Inflammatory macrophage treated with lipopolysaccharide for 4 hours (primary cell): Measurements from ENCODE around the gene OBP2B.
"Not testable (repeated sequence)": the region's sequence is repeated elsewhere in the genome, so short reads cannot be mapped to it uniquely, and the experiment has no call there.

Experiments used
- DNase-seq: peaks from one replicate; pipeline ENCODE4 v3.0.0-alpha.2; 2020

The OBP2B gene, protein sequence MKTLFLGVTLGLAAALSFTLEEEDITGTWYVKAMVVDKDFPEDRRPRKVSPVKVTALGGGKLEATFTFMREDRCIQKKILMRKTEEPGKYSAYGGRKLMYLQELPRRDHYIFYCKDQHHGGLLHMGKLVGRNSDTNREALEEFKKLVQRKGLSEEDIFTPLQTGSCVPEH

DNA sequence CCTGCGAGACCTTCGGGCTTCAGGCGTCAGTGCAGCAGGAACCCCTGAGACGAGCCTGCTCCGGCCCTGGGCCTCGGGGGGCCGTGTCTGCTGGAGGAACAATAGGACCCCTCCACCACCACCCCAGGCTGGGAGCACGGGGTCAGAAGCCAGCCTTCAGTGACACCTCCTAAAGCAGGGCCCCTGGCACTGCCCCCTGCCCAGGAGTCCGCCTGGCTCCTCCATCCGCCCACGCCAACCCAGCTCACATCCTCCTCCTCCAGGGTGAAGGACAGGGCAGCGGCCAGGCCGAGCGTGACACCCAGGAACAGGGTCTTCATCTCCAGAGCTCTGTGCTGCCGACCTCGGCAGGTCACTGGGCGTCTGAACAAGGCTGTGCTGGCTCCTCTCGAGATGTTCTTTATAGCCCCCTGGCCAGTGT is at the start of gene OBP2B:
Gene OBP2B, minus strand, starts transcription at position 371 of the 421 bp plus-strand sequence. Its CDS starts 51 bp downstream, at position 320.
- DNase-seq: not testable (repeated sequence)

DNA sequence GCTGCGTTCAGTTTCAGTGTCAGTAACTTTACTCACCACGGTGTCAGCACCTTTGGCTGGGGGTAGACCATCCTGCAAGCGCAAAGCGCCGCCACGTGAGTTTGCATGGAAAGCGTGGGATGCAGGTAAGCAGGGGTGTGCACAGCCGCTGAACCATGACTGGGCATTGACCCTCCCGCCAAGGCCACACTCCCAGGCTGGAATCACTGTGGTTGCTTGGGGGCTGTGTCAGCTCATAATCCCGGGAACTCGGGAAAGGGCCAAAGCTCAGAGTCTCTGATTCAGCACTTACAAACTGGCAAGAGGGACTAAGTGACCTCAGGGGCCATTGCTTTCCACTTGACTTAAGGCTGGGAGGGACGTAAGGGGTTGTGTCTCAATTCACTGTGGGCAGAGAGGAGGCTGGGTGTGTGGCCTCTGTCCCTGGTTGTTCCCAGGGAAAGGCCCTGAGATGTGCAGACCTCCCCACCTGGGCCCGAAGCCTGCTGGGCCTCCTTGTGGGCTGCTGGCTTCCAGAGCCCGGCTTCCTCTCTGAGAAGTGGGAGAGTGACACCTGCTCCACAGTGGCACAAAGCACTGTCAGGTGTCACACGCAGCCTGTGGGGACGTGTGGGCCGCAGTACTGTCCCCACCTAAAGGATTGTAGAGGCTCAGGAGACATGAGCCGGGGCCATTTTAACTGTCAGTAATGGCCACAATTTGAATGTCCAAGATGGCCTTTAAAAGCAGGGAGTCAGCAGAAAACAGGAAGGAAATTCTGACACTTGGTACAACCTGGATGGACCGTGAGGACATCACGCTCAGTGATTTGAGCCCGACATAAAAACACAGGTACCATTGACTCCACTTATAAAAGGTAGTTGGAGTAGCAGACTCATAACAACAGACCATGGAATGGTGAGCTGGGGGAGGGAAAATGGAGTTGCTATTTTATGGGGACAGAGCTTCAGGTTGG is 49.3 kb upstream of the OBP2B start:
- DNase-seq: no peak

DNA sequence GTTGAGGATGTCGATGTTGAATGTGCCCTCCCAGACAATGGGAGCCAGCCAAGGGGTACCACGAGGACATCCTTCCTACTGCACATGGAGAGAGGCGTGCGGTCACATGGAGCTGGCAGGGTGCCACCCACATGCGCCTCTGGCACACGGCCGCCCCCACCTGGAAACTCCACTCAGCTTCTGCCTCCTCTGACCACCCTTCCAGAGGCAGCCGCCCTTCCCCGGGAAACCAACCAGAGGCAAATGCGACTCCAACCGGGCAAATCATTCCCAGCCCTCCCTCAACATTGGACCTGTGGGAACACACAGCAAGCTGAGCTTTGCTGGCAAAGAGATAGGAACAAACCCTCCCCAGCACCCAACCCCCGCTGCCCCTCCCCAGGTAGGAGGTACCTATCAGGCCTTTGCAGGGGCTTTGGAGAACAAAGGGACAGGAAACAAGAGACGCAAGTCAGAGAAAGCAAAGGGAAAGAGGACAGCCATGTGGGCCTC is 48.5 kb upstream of the OBP2B start:
- no peak for DNase-seq

DNA sequence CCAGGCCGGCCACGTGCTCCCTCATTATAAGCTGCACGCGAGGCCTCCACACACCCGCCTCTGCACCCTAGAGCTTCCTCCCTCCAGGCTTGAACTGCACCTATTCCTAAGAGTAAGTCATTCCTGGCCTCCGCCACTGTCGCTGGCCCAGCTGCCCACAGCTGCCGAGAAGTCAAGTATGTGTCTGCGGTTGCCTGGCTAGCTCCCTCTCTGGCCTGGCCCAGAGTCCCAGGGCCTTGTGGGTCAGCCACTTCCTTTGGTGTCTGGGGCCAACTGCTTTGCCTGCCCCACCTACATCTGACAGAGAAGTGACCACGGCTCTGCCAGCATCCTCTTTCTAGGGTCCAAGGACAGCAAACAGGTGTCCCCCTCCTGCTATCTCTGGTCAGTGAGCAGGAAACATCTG is 47.6 kb upstream of the OBP2B start:
- no peak for DNase-seq

DNA sequence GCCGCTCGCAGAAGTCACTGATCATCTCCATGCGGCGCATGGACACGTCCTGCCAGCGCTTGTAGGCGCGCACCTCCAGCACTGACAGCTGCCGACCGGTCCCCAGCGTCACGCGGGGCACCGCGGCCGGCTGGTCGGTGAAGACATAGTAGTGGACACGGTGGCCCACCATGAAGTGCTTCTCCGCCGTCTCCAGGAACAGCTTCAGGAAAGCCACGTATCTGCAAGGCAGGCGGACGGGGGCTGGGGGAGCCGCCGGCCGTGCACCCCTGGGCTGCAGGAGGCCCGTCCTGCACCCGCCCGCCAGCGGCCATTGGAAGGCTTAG is 47.0 kb upstream of the OBP2B start:
- no peak for DNase-seq

DNA sequence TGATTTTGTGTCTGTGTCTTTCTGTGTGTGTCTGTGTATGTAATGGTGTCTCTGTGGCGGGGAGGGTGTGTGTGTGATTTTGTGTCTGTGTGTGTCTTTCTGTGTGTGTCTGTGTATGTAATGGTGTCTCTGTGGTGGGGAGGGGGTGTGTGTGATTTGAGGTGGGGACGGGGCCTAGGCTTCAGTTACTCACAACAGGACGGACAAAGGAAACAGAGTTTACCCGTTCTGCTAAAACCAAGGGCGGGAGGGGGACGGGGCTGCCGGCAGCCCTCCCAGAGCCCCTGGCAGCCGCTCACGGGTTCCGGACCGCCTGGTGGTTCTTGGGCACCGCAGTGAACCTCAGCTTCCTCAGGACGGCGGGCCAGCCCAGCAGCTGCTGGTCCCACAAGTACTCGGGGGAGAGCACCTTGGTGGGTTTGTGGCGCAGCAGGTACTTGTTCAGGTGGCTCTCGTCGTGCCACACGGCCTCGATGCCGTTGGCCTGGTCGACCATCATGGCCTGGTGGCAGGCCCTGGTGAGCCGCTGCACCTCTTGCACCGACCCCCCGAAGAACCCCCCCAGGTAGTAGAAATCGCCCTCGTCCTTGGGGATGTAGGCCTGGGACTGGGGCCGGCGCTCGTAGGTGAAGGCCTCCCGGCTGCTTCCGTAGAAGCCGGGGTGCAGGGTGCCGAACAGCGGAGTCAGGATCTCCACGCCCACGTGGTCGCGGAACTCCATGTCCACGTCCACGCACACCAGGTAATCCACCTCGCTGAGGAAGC is 46.5 kb upstream of the OBP2B start:
- DNase-seq: no peak

DNA sequence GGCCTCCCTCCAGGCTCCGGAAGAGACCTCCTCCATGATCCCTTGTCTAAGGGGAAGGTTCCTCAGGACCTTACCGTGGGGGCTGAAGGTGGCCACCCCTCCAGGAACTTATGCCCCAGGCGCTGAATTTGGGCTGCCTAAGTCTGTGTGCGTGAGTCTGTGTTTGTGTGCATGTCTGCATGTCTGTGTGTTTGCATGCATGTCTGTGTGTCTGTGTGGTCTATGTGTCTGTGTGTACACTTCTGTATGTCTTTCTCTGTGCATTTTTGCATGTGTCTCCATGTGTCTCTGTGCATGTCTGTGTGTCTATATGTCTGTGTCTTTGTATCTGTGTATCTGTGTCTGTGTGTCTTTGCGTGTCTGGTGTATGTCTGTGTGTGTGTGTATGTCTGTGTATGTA is 45.4 kb upstream of the OBP2B start:
- no peak for DNase-seq

DNA sequence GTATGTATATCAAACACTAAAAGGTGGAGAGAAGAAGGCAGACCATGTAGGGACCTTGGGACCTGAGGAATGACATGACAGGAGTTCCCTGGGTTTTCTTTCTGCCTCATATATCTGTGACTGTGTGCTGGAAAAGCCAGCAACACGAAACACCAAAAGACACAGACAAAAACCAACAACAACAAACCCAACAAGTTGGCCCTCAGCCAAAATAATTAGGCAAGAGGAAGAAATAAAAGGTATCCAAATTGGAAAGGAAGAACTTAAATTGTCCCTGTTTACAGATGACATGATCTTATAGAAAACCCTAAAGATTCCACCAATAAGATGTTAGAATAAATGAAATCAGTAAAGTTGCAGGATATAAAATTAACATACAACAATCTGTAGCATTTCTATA is 44.2 kb upstream of the OBP2B start:
- DNase-seq: no peak

DNA sequence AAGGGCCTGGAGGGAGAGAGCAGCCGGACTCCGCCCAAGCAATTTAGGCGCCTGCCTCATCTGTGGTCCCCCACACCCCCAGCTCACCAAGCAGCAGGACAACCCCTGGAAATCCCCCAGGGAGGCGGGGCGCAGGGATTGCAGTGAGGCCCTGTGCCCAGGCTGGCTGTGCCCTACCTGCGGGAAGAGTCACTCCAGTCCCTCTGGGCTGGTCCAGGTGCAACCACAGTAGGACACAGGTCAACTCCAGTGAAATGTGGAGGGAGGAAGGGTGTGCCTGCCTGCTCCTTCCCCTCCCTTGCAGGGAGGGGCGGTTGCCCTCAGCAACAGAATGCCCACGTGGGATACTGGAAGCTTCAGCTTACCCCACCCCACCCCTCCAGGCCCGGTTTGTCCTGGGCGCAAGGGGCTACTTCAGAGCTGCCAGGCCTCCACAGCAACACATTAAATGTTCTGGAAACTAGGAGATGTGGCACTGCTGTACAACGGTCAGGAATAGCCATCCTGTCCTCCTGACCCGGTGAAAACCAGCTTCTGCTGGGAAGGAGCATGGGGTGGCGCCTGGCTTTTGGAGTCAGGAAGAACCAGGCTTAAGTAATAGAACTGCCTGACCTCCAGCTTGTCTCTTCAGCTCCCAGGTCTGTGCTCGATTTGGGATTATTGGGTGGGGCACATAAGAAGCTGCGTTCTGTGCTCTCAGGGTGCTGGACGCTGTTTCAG is 43.4 kb upstream of the OBP2B start:
- DNase-seq: no peak

DNA sequence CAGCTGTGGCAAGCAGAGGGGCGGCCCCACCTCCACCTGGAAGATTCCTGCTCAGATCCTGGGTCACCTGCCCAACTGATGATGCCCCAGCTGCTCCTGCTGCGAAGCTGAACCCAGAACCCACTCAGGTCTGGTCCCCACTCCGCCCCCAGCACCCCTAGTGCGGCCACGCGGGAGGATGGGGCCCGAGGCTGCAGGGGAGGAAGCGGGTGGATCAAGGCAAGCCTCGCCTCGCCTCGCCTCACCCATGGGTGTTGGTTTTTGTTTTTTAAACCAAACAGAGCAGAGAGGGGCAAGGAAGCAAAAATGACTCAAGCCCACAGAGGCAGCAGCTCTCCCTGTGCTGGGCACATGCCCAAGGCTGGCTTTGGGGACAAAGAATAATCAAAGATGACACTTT is 42.7 kb upstream of the OBP2B start:
- no peak for DNase-seq

DNA sequence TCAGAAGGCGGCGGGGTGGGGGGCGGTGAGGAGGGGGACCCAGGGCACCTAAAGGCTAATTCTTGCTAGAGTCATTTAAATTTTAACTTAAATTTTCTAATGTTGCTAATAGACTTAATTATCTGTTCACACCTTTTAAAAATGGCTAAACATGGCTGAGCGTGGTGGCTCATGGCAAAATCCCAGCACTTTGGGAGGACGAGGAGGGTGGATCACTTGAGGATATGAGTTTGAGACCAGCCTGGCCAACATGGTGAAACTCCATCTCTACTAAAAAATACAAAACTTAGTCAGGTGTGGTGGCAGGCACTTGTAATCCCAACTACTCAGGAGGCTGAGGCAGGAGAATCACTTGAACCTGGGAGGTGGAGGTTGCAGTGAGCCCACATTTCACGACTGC is 42.2 kb upstream of the OBP2B start:
- DNase-seq: not testable (repeated sequence)

DNA sequence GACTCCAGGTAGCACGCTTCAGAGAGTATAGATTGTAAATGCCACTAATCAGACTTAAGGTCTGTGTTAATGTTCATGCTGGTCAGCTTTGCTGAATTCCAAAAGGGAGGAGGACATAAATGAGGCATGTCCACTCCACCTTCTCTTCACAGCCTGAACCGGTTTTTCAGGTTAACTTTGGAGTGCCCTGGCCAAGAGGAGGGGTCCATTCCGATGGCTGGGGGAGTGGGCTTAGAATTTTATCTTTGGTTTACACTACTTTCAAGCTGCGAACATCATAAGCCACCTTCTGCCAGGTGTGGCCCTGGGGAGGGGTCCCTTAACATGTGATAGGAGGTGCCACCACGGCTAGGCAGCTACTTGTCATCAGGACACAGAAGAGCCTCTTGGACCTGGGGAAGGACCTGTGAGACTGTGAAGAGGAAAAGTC is 41.7 kb upstream of the OBP2B start:
- no peak for DNase-seq

DNA sequence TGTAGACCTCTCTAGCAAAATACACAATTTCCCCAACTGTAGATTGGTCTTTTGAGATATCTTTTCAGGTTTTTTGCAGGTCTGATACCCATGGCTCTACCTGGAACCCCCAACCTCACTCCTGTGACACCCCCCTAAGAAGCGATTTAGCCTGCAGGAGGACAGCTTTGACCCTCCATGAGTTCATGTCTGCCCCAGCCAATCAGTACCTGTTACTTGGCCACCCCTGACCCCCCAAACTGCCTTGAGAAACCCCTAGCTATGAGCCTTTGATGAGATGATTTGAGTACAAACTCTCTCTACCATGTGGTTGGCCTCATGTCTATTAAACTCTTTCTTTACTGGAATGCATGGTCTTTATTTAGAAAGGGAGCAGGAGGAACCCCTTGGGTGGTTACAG is 40.3 kb upstream of the OBP2B start:
- DNase-seq: no peak

DNA sequence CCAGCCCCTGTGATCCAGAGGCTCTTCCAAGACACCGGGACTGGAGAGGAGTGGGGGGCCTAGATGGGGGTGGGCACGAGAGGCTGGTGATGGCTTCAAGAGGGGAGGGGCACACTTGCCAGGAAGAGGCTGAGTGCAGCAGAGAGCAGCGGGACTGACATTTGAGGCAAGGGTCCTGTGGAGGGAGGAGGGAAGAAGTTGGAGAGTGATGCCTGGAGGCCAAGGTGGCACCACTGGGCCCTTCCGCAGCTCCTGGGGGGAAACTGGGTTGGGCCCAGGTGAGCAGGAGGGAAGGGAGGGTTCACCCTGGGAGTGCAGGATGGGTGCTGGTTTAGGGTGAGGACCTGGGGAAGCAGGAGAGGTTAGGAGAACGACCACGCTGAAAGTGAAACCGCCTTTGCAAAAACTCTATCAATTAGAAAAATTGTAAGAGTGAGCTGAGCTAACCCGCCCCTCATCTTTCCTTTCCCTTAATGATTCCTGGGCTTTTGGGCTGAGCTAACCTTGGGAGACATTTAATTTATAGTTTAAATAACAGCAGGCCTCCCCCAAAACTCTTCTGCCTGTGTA is 39.8 kb upstream of the OBP2B start:
- DNase-seq: no peak

DNA sequence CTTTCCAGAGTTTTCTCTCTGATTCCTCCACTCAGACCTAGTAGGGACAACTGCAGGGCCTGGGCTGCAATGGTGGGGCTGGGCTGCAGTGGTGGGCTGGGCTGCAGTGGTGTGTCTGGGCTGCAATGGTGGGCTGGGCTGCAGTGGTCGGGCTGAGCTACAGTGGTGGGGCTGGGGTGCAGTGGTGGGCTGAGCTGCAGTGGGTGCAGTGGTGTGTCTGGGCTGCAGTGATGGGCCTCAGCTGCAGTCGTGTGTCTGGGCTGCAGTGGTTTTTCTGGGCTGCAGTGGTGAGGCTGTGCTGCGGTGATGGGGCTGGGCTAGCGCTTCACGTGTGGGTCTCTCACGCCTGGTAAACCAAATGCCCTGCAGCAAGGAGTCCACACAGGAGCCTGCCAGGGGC is 38.6 kb upstream of the OBP2B start:
- no peak for DNase-seq

DNA sequence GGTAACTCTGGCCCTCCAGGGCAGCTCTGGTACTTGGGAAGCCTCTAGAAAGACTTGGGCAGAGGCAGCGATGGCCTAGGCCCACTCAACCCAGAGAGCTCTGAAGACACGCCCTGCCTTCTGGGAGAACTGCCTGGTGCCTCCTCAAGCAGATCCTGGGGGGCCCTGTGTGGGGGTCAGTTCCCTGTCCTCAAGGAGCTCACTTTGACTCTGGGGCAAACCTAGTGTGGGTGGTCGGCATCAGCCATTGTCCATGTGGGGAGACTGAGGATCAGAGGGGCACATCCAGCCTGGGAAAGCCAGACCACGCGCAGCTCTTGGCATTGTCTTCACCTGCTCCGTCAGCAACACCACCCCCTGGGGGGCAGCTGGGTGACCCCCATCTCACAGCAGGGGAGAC is 37.9 kb upstream of the OBP2B start:
- DNase-seq: no peak

DNA sequence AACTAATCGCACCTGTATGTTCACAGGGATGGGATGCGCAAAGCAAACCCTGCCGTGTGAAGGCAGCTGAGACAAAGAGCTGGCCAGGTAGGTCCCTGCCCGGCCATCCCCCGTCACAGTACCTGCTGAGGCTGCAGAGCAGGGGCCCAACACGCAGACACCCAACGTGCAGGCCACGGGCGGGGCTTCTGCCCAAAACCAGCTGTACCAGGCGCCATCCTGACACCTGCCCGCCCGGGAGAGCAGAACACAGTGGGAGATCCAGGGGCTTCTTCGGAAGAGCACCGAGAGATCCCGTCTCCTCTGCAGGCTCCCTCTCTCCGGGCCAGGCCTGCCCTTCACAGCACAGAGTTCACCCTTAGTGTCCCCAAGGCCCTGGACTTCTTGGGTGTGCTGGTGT is 37.5 kb upstream of the OBP2B start:
- no peak for DNase-seq

DNA sequence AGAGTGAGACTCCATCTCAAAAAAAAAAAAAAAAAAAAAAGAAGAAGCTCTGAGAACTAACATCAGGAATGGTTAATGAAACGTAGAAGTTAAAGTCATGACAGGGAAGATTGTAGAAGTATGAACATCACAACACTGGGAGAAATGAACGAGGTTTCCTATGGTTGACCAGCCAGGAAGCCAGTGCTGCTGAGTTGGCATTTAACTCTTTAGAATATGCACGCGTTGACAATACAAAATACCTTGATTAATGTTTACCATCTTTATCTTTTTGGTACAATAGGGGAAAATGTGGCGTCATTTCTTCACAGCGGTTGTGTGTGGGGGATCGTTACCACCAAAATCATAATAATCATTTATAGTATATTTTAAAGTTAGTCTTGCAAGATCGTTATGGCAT is 33.9 kb upstream of the OBP2B start:
- DNase-seq: no peak

DNA sequence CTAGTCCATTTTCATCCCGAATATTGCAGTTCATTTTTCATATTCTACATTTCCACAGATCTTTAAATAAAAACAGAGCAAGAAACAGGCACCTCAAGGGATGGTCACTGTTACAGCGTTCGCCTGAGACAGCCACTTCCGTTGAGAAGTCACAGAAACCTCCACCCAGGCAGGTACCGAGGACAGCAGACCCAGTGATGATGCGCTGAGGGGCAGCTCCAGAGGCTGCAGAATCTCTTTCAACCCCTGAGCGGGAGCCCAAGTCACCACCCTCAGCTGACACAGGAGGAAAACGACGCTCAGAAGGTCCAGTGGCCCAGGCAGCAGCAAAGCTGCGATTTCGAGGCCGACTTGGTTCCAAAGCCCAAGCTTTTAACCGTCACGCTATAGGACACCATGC is 33.2 kb upstream of the OBP2B start:
- no peak for DNase-seq

DNA sequence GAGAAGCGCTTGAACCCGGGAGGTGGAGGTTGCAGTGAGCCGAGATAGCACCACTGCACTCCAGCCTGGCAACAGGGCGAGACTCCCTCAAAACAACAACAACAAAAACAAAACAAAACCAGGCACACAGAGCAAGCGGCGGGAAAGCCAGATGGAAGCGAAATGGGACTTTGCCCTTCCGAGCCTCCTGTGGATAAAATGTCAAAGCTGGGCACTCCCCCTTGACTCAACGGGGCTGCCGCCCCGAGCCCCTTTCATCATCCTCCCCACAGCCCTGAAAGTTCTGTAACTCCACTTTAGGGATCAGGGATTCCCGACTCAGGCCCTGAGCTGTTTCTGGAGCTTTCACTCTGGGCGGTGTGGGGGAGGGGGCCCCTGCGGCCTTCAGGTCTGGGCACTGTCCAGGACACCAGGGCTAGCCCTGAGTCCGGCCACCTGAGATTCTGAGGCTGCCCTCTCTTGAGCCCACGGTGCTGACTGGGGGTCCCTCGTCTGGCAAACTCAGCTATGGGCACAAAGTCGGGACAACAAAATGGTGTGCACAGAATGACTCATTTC is 30.6 kb upstream of the OBP2B start:
- DNase-seq: no peak

DNA sequence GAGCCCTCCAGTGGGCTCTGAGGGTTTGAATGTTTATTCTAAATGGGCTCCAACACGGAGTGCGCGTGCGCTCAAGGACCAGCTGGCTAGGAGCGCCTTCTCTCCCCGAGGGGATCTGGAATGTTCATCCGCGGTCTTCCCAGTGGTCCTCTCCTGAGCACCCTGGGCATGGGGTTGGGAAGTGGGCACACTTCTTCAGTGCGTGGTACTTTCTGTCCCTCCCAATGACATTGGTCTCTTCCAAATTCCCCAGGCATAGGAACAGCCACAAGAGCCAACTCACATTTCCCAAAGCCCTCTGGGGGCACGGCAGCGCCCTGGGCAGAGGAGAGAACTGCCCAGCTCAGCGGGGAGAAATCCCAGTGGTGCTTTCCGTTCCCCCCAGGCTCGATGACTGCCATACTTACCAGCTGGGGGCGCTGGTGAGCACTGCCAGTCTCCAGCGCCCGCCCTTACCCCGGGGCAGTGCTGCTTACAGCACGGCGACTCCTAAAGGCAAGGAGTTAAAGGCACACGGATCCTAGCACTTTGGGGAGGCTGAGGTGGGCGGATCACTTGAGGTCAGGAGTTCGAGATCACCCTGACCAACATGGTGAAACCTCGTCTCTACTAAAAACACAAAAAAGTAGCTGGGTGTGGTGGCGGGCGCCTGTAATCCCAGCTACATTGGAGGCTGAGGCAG is 29.9 kb upstream of the OBP2B start:
- peak; percentile 80 for DNase-seq
